HuH-7 (cell line): ENCODE data around the gene FKRP.
A peak's percentile ranks its signal among the peaks of the same experiment; 100 is the strongest.
"Not testable (repeated sequence)": the region's sequence is repeated elsewhere in the genome, so short reads cannot be mapped to it uniquely, and the experiment has no call there.

Experiments
- DNase-seq: peaks from one replicate; pipeline ENCODE4 v3.0.0; 2011; ENCODE audit warnings: low spot score

Gene FKRP, protein sequence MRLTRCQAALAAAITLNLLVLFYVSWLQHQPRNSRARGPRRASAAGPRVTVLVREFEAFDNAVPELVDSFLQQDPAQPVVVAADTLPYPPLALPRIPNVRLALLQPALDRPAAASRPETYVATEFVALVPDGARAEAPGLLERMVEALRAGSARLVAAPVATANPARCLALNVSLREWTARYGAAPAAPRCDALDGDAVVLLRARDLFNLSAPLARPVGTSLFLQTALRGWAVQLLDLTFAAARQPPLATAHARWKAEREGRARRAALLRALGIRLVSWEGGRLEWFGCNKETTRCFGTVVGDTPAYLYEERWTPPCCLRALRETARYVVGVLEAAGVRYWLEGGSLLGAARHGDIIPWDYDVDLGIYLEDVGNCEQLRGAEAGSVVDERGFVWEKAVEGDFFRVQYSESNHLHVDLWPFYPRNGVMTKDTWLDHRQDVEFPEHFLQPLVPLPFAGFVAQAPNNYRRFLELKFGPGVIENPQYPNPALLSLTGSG

GRCh38 chr19:46745521-46746280, at the start of gene FKRP:
Gene FKRP (plus strand): TSS chr19:46746057. CDS start chr19:46755451, 9,394 bp downstream.
- peak; percentile 47 for DNase-seq

- DNase-seq: no peak
These were observed 49.0 kb upstream of the FKRP start for GRCh38 chr19:46696866-46697203.

- no peak for DNase-seq
These were observed 48.5 kb upstream of the FKRP start for GRCh38 chr19:46697204-46697960.

- DNase-seq: no peak
These were observed 47.2 kb upstream of the FKRP start for GRCh38 chr19:46698395-46699321.

DNA sequence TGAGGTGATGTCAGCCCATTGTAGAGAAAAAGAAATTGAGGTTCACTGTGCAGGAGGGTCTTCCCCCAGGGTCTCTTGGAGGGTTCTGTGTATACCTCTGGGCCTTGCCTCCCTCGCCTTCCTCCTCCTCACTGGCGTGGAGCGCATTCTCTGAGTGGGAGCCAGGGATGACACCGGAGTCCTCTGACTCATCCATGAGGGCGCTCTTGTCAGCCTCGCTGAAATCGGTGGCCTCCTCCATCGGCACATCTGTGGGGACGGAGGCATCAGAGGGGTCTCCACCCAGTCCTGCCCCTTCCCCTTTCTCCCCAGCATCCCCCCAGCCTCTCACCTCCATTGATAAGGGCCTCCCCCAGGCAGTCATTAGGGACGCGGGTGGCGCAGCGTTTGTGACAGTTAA, 45.2 kb upstream of the FKRP start:
- no peak for DNase-seq

GRCh38 chr19:46704379-46705076, 41.3 kb upstream of the FKRP start:
- DNase-seq: peak; percentile 88

GRCh38 chr19:46710687-46711086, 35.2 kb upstream of the FKRP start:
- DNase-seq: no peak

DNA sequence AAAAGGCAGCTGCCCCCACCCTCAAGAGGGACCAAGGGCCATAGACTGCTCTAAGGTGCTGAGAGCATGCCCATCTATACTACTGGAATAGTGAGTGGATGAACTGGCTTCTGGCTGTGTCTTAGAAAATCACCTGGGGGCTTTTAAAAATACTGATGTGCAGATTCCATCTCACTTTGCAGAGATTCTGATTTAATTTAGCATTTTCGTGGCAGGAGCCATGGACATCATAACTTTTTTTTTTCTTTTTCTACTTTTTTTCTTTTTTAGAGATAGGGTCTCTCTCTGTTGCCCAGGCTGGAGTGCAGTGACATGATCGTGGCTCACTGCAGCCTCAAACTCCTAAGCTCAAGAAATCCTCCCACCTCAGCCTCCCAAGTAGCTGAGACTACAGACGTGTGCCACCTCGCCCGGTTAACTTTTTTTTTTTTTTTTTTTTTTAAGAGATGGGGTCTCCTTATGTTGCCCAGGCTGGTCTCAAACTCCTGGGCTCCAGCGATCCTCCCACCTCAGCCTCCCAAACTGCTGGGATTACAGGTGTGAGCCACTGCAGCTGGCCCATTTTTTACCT, 33.0 kb upstream of the FKRP start:
- not testable (repeated sequence) for DNase-seq

GRCh38 chr19:46713781-46714443, 31.9 kb upstream of the FKRP start:
- DNase-seq: peak; percentile 98

- peak; percentile 83 for DNase-seq
These were observed 31.3 kb upstream of the FKRP start for GRCh38 chr19:46714444-46715106.

- DNase-seq: no peak
These were observed 30.3 kb upstream of the FKRP start for GRCh38 chr19:46715620-46715974.

- DNase-seq: no peak
These were observed 29.7 kb upstream of the FKRP start for GRCh38 chr19:46715975-46716671.

- DNase-seq: no peak
These were observed 29.2 kb upstream of the FKRP start for GRCh38 chr19:46716672-46717033.

GRCh38 chr19:46717034-46717715, 28.7 kb upstream of the FKRP start, which contains the start of gene PRKD2:
Gene PRKD2 (minus strand): TSS chr19:46717114. CDS start chr19:46716370, 744 bp downstream.
- peak; percentile 98 for DNase-seq

DNA sequence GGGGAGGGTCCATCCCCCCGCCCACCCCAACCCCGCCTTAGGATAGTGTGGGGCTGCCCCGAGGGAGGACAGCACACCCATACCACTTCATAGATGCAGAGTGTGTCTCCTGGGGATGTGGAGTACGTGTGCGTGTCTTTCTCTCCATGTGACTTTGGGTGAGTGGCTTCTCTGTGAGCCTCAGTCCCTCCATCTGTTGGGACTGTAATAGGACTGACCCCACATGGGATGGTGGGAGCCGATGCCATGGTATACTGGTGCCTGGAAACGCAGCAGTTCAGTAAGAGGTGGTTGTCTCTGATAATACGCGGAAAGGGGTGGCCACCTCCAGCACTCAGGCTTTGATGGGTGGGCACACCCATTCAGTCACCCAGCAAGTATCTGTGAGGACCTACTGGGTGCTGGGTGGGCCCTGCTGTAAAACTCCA, 28.1 kb upstream of the FKRP start:
- no peak for DNase-seq

DNA sequence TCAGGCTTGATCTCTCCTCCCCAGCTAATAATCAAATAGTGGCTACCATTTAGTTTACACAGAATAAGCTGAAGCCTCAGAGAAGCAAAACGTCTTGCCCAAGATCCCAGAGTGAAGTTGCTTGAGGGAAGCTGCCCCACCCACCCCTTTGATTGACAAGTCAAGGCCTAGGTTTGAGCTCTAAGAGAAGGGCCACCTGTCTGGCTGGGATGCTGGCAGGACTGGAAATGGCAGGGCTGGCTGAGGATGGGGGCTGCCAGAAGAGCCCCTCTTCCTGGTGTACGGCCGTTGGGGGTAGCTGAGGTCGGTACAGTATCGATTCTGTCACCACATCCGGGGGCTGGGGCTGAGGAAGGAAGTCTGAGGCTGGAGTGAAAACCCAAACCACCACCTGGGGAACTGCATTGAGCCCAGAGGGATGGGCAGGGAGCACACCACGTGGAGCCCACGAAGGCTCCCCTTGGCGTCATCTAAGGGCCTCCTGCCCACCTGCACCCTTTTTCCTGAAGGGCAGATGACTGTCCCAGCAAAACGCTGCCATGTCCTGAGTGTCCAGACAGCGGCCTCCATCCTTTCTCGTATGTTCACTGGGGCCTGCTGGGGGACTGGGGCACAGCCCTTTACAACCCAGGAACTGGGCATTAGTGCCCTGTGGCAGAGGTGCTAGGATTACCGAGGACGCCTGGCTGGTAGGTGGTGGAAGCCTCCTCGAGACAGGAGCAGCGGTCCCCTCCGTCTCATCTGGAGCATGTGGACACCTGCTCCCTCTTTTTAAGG, 27.5 kb upstream of the FKRP start:
- DNase-seq: peak; percentile 55

- no peak for DNase-seq
These were observed 26.8 kb upstream of the FKRP start for GRCh38 chr19:46718934-46719622.
